ENCODE measurements around the gene ROBO1.

DNA sequence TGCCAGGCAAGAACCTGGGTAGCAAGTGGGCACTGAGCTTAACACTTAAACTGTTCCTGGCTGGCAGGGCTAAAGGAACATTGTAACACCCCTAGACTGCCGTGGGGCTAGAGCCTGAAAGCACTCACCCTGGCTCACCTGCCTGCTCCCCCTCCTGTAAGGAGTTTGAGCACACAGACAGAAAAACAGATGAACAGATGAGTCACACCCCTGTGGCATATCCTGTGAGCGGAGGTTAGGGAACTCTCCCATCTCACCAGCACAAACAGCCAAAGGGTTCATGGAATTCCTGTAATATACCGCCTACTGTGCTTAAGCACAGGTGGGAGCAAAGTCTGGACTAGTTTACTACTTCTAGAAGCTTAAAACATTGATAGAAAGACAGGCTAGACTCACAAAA, 300.1 kb downstream of the ROBO1 start:
- no peak for TF ChIP-seq EZH2 (IDR thresholded peaks at IDR 0.05)
- TF ChIP-seq, protein P1, sequence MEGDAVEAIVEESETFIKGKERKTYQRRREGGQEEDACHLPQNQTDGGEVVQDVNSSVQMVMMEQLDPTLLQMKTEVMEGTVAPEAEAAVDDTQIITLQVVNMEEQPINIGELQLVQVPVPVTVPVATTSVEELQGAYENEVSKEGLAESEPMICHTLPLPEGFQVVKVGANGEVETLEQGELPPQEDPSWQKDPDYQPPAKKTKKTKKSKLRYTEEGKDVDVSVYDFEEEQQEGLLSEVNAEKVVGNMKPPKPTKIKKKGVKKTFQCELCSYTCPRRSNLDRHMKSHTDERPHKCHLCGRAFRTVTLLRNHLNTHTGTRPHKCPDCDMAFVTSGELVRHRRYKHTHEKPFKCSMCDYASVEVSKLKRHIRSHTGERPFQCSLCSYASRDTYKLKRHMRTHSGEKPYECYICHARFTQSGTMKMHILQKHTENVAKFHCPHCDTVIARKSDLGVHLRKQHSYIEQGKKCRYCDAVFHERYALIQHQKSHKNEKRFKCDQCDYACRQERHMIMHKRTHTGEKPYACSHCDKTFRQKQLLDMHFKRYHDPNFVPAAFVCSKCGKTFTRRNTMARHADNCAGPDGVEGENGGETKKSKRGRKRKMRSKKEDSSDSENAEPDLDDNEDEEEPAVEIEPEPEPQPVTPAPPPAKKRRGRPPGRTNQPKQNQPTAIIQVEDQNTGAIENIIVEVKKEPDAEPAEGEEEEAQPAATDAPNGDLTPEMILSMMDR (IDR thresholded peaks at IDR 0.05), result no peak
- no peak for TF ChIP-seq EZH2phosphoT487 (IDR thresholded peaks at IDR 0.05)
